Measurements from ENCODE around the gene TACSTD2.
A peak's percentile ranks its signal among the peaks of the same experiment; 100 is the strongest.

TACSTD2 gene

GRCh38 chr1:58597996-58598395 is 20.9 kb upstream of the TACSTD2 start:
- no peak for DNase-seq (ENCODE audit: low read depth)
- H3K4me3 ChIP-seq (ENCODE audit: control insufficient read depth, low read depth, low read length), result no peak overlapping the region
- TF ChIP-seq, protein P1, sequence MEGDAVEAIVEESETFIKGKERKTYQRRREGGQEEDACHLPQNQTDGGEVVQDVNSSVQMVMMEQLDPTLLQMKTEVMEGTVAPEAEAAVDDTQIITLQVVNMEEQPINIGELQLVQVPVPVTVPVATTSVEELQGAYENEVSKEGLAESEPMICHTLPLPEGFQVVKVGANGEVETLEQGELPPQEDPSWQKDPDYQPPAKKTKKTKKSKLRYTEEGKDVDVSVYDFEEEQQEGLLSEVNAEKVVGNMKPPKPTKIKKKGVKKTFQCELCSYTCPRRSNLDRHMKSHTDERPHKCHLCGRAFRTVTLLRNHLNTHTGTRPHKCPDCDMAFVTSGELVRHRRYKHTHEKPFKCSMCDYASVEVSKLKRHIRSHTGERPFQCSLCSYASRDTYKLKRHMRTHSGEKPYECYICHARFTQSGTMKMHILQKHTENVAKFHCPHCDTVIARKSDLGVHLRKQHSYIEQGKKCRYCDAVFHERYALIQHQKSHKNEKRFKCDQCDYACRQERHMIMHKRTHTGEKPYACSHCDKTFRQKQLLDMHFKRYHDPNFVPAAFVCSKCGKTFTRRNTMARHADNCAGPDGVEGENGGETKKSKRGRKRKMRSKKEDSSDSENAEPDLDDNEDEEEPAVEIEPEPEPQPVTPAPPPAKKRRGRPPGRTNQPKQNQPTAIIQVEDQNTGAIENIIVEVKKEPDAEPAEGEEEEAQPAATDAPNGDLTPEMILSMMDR (IDR thresholded peaks at IDR 0.05; ENCODE audit: control insufficient read depth, insufficient read depth, low read depth, low read length, missing control alignments), result no peak

- TF ChIP-seq, protein P1 (IDR thresholded peaks at IDR 0.05; ENCODE audit: control insufficient read depth, insufficient read depth, low read depth, low read length, missing control alignments), result no peak
- H3K4me3 ChIP-seq (ENCODE audit: control insufficient read depth, low read depth, low read length), result no peak overlapping the region
- no peak for DNase-seq (ENCODE audit: low read depth)
Measured at GRCh38 chr1:58597076-58597475, 20.0 kb upstream of the TACSTD2 start.

- TF ChIP-seq, protein P1 (IDR thresholded peaks at IDR 0.05; ENCODE audit: control insufficient read depth, insufficient read depth, low read depth, low read length, missing control alignments), result no peak
- no peak overlapping the region for H3K4me3 ChIP-seq (ENCODE audit: control insufficient read depth, low read depth, low read length)
- DNase-seq (ENCODE audit: low read depth), result no peak
Measured at GRCh38 chr1:58596631-58597052, 19.6 kb upstream of the TACSTD2 start.

GRCh38 chr1:58594546-58594945 is 17.5 kb upstream of the TACSTD2 start:
- TF ChIP-seq, protein P1 (IDR thresholded peaks at IDR 0.05; ENCODE audit: control insufficient read depth, insufficient read depth, low read depth, low read length, missing control alignments), result no peak
- DNase-seq (ENCODE audit: low read depth), result no peak
- H3K4me3 ChIP-seq (ENCODE audit: control insufficient read depth, low read depth, low read length), result no peak overlapping the region

- H3K4me3 ChIP-seq (ENCODE audit: control insufficient read depth, low read depth, low read length), result no peak overlapping the region
- TF ChIP-seq, protein P1 (IDR thresholded peaks at IDR 0.05; ENCODE audit: control insufficient read depth, insufficient read depth, low read depth, low read length, missing control alignments), result no peak
- DNase-seq (ENCODE audit: low read depth), result peak; percentile 70
Measured at GRCh38 chr1:58592522-58593134, 15.6 kb upstream of the TACSTD2 start.

DNA sequence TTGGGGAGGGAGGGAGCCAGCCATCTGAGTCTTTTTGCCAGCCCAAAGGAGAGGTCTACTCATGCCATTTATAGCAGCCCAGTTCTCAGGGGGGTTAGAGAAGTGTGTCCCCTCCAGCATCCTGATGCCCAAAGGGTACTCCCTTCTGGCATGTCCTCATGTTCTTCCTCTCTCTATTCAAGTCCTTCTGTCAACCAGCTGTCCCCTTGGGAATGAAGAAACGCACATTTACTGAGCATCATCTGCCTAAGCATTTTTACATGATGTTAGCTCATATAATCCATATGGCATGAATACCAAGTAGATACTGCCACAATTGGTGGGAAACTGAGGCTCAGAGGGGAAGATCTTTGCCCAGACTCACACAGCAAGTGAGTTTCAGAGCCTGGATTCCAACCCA is 14.8 kb upstream of the TACSTD2 start:
- no peak overlapping the region for H3K4me3 ChIP-seq (ENCODE audit: control insufficient read depth, low read depth, low read length)
- TF ChIP-seq, protein P1 (IDR thresholded peaks at IDR 0.05; ENCODE audit: control insufficient read depth, insufficient read depth, low read depth, low read length, missing control alignments), result no peak
- DNase-seq (ENCODE audit: low read depth), result no peak

Data from AG09309 (cell line).